ENCODE results near the gene BMF. TPM values are rescaled to one million over a fixed set of nuclear protein-coding genes. Genes with fewer than 3 reads are reported as not detected.

BMF gene
- total and polyA plus RNA-seq, 4 donors: 0.63 to 10.2 (median 4.0) TPM

- TF ChIP-seq HNF4A (conservative IDR thresholded peaks at IDR 0.05) (no peak), CTCF (IDR thresholded peaks at IDR 0.05; ENCODE audit: low read depth, low read length, missing input control) (no peak)
Measured at GRCh38 chr15:40103864-40104271, 4.8 kb downstream of the BMF start (continued).

GRCh38 chr15:40102897-40103858 is 5.5 kb downstream of the BMF start:
- H3K9ac ChIP-seq (ENCODE audit: low read depth in 1 of 2, low read length in 2 of 2): peak overlapping the region in 1 of 2 donors; percentile 21
- H3K36me3 ChIP-seq (ENCODE audit: control insufficient read depth in 4 of 4, insufficient read depth in 3 of 4, low read depth in 1 of 4, low read length in 3 of 4): no peaks in the 10 kb centered on the region
- H3K4me3 ChIP-seq (ENCODE audit: low read depth in 1 of 3, low read length in 3 of 3): no peak overlapping the region
- peaks cover 59 to 95% (median 86%) of the 10 kb centered on the region in 4 donors for H3K4me1 ChIP-seq (ENCODE audit: control insufficient read depth in 4 of 4, insufficient read depth in 4 of 4, low read length in 3 of 4)
- WGBS: 21% methylated on average over 29 of the region's 29 CpGs
- DNase-seq (ENCODE audit: low spot score): no peak
- no peak for TF ChIP-seq ATF3 (IDR thresholded peaks at IDR 0.05)
- peak; percentile 57 for TF ChIP-seq FOXA1 (IDR thresholded peaks at IDR 0.05)
- TF ChIP-seq JUND (IDR thresholded peaks at IDR 0.05): no peak
- TF ChIP-seq HNF4G (IDR thresholded peaks at IDR 0.05): peak; percentile 32
- no peak for TF ChIP-seq EGR1 (IDR thresholded peaks at IDR 0.05; ENCODE audit: low read depth in 2 of 2)
- peak; percentile 70 to 86 for TF ChIP-seq HNF4A (conservative IDR thresholded peaks at IDR 0.05)
- TF ChIP-seq CTCF (IDR thresholded peaks at IDR 0.05; ENCODE audit: low read depth, low read length, missing input control): no peak
- TF ChIP-seq RXRA (IDR thresholded peaks at IDR 0.05): peak; percentile 56 to 89
- peak; percentile 62 for TF ChIP-seq ZBTB33 (IDR thresholded peaks at IDR 0.05)
- TF ChIP-seq YY1 (IDR thresholded peaks at IDR 0.05): peak; percentile 42
- TF ChIP-seq MAX (IDR thresholded peaks at IDR 0.05): peak; percentile 53
- TF ChIP-seq TAF1 (conservative IDR thresholded peaks at IDR 0.05): no peak
- no peak for TF ChIP-seq REST (IDR thresholded peaks at IDR 0.05)
- TF ChIP-seq GABPA (IDR thresholded peaks at IDR 0.05 in 1 of 2, conservative IDR thresholded peaks at IDR 0.05 in 1 of 2): peak in 1 of 2 donors; percentile 22
- no peak for TF ChIP-seq NR2F2 (IDR thresholded peaks at IDR 0.05)
- peak; percentile 76 for TF ChIP-seq SP1 (IDR thresholded peaks at IDR 0.05)
- TF ChIP-seq RAD21 (IDR thresholded peaks at IDR 0.05): peak; percentile 44 to 57
- TF ChIP-seq FOXA2 (IDR thresholded peaks at IDR 0.05): peak; percentile 45
- no peaks in the 10 kb centered on the region for H3K9me3 ChIP-seq (ENCODE audit: control insufficient read depth in 4 of 4, low read length in 3 of 4)
- no peaks in the 10 kb centered on the region for H3K27me3 ChIP-seq (ENCODE audit: control insufficient read depth in 4 of 4, insufficient read depth in 4 of 4, low read length in 3 of 4)
- peak overlapping the region; percentile 73 to 86 for H3K27ac ChIP-seq (ENCODE audit: low read depth in 1 of 2, low read length in 2 of 2)
